Activated CD4-positive, CD25-positive, alpha-beta regulatory T cell (primary cell): Measurements from ENCODE around the gene SIL1.
"Not testable (repeated sequence)": the region's sequence is repeated elsewhere in the genome, so short reads cannot be mapped to it uniquely, and the experiment has no call there.

ENCODE experiments used
- DNase-seq, 4 experiments: peaks; one replicate each; lab custom pipeline; 2025; lab: John Stamatoyannopoulos, UW

SIL1 gene

DNA sequence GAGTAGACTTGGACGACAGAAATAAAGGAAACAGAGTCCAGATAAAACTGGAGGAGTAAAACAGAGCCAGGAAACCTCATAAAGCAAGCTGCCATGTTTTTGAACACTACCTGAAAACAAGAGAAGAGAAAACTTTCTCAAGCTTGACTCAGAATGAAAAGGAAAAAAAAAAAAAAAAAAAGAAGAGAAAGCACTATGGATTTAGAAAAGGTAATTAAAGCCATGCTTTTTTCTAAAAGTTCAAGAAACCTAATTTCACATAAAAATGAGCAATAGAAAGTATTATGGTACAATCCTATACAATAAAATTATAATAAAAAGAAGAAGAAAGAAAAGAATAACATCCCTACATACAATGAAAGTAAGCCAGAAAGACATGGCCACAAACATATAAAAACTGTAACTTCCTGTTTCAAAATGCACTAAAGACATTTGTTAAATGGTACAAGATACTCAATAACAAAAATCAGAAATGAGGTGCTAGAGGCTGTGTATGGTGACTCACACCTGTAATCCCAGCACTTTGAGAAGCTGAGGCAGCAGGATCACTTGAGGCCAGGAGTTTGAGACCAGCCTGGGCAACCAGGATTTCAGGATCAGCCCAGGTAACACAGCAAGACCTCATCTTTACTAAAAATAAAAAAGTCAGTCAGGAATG is 129.5 kb downstream of the SIL1 start:
- no peak for DNase-seq

DNA sequence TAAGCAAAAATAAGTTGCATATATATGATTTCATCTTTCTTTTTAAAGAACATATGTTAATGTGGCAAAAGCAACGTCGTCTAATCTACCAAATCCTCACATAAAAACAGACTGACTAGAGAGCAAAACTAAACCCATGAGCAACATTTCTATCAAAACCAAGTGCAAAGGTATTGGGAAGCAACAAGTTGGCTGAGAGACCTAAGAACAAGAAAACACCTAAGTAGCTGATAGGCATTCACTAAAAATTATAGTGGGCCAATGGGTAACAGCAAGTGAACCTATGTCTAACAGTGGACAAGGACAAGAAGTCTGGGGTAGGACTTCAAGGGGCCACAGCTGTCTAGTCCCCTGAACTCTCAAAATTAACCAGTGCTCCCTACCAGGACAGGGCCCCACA is 130.1 kb downstream of the SIL1 start:
- DNase-seq: no peak

DNA sequence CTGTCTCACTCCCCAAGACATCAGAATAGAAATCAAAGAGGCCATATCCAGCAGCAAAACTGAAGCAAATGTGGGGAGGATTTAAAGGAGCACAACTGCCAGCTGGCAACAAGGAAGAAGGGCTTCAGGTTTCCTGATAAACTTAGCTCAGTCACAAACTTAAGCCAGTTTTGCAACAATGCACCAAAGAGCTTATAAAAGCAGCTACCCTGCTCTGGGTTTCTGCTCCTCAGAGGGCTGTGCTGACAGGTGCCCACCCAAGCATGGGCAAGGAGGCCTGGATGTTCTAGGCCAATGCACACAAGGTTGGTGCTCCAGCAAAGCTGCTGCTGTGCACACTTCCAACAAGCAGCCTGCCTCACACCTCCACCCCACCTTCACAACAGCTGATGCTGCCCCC is 132.9 kb downstream of the SIL1 start:
- no peak for DNase-seq

DNA sequence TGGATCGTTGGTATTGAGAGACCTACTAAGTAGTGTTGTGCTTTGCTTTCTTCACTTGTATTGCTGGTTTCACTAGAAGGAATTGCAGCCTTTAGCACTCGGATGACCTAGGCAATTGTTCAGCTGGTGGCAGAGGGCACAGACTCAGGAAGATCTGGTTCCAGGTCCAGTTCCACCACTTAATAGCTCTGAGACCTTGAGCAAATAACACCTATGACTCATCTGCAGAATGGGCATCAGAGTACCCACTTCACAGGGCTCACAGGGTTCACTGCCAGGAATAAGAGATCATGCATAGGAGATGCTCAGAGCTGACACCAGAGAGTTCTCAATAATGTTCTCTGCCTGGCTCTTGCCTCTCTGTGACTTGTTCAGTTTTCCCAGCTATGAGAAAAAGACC is 133.6 kb downstream of the SIL1 start:
- DNase-seq: no peak

DNA sequence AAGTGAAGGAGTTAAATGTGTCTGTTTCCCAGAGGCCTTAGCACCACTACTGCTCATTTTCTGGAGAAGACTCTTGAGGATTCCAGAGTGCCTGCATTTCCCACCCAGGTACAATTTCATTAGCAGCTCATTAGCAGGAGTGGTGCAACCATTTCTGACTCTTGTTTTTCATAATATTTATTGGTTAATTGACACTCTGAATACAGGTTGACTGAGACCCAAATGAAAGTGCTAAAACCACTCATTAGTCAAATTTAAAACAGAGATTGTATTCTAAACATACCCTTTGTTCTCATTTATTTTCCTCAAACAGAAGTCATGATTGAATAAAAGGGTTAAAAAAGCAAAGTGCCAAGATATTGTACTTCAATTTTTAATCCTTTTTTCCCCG is 134.5 kb downstream of the SIL1 start:
- DNase-seq: no peak

DNA sequence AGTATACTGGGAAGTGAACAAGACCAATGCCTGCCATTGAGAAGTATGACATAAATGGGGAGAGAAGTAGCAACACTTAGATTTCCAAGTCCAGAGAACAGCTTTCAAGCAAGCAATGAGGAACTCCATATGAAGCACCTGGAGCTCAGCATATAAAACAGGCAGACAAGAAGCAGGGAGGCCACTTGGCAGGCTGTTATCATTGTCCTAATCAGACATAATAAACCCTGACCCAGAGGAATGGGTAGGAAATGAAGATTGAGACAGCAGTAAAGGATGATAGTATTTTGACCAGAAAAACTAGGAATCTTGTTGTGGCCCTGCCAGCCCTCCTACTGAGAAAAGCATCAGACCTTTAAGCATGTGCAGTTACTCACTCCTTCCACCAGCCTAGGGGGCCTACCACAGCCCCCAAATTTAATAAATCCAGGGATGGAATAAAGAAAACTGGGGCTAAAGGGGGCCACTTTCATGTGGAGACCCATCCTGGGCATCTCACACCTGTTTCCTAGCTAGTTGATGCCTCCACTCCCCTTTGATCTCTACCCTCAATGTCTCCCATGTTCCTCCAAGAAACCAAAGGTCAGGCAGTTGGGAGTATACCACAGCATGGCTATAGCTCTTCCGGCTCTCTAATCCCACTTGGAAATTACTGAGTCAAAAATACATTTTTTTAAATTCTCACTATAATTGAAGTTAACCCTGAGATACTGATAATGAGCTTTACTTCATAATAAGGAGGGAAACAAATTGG is 135.1 kb downstream of the SIL1 start:
- no peak for DNase-seq

DNA sequence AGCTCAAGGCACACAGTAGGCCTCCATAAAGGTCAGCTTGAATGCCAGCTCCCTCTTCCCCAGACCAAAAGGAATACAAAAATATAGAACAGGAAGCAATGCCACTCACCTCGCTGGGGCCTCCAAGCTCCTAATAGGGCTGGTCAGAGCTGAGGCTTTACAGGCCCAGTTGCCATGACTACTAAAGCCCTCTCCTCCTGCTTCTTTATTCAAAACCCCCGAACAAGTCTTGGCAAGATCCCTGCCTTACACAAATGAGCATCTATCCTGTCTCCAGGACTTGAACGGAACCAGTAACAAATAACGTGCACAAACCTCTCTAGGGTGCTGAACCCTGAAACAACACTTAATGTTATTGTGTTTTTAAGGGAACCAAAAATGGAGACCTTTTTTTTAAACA is 136.3 kb downstream of the SIL1 start:
- DNase-seq: no peak

DNA sequence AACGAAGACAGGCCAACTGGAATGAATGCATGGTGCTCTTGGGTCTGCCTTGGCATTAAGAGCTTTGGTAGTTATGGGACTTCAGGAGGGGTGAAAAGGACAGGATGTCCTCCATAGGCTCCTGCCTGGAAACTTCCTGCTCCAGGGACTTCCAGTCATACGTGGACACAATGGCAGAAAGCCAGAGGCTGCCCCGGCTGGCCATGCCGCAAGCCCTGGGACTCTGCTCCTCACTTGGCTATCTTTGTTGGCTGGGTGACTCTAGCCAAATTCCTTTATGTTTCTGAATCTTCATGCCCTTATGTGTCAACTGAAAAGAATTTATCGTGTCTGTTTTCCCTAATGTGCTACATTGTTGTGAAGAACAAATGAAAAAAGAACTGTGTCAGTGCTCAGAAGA is 136.9 kb downstream of the SIL1 start:
- no peak for DNase-seq

DNA sequence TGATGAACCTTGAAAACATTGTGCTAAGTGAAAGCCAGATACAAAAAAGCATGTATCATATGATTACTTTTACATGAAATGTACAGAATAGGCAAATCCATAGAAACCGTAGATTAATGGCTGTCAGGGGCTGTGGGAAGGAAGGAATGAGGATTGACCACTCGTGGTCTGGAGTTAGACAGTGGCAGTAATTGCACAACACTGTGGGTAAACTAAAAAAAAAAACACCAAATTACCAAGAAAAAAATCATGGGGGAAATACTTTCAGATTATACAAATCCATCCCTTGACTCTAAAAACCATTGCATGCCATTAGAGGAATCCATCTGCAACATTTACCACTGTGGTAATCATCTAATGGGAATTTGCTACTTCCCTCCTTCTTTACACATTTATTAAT is 140.0 kb downstream of the SIL1 start:
- DNase-seq: no peak

DNA sequence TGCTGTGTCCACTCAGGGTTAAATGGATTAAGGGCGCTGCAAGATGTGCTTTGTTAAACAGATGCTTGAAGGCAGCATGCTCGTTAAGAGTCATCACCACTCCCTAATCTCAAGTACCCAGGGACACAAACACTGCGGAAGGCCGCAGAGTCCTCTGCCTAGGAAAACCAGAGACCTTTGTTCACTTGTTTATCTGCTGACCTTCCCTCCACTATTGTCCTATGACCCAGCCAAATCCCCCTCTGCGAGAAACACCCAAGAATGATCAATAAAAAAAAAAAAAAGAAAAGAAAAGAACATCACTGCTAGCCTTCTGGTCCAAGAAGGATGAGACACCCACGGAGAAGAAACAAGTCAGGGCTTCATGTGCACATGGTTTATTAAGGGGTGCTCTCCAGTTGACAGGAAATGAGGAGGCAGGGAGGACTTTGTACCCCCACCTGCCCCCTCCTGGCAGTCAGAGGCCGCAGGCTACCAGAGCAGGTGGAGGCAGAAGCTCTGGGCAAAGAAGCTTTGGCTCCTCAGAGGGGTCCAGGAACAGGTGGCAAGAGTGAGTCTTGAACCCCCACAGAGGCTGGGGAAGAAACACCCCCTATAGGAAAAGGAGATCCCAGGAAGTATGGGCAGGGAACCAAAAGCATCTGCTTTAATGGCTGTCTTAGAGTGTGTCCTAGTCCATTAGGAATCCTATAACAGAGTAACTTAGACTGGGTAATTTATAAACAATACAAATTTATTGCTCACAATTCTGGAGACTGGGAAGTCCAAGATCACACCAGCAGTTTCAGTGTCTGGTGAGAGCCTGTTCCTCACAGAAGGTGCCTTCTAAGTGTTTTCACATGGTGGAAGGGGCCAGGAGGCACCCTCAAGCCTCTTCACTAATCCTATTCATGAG is 140.9 kb downstream of the SIL1 start:
- not testable (repeated sequence) for DNase-seq

DNA sequence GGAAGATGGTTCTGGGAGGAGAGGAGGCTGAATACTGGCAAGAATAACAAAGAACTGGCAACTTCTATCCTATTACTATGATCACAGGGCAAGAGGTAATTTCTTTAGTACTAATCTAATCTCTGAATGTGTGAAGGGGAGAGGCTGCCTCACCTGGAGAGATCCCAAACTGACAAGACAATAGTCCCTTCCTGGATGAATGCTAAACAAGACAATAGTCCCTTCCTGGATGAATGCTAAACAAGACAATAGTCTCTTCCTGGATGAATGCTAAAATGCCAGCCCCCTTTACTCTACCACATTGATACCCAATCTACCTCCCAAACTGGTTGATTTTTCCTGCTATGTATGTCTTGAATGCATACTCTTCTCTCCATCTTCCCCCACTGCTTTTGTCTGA is 145.2 kb downstream of the SIL1 start:
- DNase-seq: no peak

DNA sequence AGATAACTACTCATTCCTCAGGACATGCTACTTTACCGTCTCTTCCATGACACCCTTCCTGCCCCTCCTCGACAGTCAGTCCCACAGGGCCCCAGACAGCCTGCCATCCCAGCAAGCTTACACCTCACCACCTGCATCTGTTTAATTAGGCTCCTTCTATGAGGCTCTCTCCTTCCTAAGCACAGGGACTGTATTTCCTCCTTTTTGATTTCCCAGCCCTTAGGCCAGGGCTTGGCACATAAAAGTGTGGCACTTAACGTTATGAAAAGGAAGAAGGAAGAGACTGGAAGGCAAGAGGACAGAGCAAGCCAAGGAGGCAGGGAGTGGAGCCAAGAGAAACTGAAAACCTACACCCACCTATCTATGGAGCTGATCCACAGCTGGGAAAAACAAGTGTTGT is 146.8 kb downstream of the SIL1 start:
- DNase-seq: no peak

DNA sequence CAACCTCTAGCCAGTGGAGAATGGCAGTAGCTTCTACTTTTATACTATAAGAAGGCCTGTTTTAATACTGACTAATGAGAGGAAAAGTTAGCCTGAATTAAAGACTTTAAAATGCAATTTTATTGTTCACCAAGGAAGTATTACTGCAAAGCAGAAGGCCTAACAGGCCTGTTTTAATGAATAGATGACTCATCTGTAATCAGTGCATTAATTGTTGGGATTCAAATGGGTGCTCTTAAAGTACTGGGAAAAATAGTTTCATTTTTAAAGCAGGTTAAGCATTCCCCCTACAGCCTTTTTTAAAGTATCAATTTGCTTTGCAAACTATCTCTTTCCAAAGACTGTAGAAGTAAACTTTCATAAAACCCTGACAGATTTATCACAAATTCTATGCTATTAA is 147.7 kb downstream of the SIL1 start:
- DNase-seq: no peak

DNA sequence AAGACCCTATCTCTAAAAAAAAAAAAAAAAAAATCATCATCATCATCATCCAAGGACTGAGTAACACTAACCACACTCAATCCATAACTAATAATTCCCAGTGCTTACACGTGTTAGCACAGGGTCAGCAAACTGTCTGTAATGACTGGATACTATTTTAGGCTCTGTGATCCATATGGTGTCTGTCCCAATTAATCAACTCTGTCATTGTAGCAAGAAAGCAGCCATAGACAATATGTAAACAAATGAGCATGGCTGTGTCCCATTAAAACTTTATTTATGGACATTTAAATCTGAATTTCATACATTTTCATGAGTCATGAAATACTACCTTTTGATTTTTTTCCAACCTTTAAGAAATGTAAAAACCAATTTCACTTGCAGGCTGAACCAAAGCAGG is 148.4 kb downstream of the SIL1 start:
- DNase-seq: no peak

DNA sequence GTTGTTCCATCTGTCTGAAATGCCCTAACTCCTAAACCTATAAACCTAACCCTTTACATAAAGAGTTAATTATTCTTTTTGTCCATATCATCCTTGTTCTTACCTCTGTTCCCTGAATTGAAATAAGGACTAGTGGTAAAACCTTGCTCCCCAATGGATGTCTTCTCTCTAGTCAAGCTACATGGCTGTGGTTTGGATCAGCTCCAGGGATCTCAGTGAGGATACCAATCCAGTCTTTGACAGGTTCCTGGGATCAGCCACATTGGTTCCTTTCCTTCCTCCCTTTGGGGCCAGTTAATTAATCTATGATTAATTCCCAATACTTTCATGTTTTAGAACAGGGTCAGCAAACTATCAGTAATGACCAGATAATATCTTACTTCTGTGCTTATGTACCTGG is 151.6 kb downstream of the SIL1 start:
- DNase-seq: no peak

DNA sequence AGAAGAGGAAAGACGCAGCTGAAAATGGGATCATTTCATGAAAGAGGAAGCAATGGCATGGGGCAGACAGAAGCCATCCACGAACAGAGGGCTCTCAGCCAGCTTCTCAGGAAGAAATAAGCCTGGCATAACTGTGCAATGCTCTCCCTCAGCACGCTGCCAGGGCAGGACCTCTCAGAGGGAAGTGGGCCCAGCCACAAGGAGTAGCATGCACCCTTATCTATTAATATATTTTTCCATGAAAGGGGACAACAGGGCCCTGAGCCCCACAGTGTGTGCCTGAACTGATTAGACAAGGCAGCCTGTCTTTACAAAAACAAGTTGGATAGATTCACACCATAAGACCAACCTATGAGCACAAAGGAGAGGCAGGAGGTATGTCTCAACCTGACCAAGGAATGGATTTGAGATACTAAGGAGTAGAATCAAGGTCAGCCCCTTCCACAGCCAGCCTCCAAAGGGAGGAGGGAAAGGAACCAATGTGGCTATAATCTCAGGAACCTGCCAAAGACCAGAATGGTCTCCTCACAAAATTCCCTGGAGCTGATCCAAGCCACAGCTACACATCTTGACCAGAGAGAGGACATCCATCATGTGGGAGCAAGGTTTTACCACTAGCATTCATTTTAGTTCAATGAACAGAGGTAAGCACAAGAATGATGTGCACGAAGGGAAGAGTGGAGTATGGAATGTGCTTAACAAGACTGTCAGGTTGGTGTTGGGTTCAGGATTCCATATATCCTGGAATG is 154.8 kb downstream of the SIL1 start:
- DNase-seq: no peak

DNA sequence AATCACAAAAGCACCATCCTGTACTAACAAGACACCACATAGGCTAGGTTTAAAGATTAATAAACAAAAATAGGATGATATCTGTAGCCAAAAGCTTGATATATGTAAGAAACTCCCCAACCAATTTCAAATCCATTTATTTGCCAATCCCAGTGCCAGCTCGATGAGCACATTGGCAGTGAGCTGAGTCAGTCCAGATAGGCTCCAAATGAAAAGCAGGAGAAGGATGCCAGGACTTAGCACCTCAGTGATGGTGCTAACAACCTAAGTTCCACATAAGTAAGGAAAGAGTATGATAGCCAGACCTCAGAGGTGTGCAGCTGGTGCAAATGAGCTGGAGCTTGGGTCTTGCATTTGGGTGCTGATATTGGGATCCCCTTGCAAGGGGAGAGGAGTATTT is 158.1 kb downstream of the SIL1 start:
- no peak for DNase-seq

DNA sequence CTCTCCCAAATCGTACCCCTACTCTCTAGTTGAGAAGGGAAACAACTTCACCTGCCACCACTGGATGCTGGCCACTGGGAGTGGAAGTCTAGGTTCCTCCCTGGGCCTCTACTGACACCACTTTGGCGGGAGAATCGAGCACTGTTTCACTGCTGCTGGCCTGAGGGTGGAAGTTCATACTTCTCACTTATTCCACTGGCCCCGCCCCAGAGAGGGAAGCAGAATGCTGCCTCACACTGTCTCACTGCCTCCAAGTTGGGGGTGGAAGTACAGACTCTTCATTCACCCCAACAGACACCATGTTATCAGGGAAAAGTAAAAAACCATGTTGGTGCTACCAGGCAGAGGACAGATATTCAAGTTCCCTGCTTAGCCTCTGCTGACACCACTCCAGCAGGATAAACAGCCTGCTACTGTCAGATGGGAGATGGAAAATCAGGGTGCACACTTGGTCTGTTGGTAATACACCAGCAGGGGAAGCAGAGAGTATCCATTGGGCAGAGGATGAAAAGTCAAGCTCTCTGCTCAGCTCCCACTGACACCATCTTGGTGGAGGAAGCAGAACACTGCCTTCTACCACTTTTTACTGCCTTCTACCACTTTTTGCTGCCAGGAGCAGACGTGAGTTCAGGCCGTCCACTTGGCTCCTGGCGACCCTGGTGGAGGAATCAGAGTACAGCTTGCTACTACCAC is 159.4 kb downstream of the SIL1 start:
- DNase-seq: no peak

DNA sequence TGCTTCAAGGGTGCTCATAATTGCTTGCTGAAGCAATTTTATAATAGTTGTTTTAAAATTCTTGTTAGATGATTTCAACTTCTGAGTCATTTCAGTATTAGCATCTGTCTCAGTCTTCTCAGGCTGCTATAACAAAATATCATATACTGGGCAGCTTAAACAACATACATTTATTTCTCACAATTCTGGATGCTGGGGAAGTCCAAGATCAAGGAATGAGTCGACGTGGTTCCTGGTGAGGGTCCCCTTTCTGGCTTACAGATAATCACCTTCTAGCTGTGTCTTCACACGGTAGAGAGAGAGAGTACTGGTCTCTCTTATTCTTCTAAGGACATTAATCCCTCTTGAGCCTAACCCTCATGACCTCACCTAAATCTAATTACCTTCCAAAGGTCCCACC is 160.4 kb downstream of the SIL1 start:
- DNase-seq: no peak

DNA sequence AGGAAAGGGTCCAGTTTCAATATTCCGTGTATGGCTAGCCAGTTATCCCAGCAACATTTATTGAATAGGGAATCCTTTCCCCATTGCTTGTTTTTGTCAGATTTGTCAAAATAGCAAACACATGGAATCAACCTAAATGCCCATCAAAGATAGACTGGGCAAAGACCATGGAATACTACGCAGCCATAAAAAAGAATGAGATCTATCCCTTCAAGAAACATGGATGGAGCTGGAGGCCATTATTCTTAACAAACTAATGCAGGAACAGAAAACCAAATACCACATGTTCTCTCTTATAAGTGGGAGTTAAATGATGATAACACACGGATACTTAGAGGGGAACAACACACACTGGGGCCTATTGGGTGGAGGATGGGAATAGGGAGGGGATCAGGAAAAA is 161.8 kb downstream of the SIL1 start:
- DNase-seq: not testable (repeated sequence)

DNA sequence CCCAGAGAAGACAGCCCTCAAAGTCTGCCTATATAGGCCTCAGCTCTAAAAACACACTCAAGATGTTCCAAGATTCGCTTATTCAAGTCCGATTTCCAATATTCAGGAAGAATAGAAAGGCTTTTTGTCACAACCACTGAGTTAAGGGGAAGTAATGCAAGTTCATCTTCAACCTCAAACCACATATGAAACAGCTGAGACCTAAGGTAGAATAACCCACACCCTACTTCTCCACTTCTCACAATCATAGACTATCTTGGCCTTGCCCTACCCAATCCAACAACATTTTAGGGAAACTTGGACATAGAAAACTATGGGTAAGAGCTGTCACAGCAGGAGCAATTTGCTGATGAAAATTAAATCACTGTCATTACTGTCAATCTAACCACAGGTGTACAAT is 171.0 kb downstream of the SIL1 start:
- no peak for DNase-seq

DNA sequence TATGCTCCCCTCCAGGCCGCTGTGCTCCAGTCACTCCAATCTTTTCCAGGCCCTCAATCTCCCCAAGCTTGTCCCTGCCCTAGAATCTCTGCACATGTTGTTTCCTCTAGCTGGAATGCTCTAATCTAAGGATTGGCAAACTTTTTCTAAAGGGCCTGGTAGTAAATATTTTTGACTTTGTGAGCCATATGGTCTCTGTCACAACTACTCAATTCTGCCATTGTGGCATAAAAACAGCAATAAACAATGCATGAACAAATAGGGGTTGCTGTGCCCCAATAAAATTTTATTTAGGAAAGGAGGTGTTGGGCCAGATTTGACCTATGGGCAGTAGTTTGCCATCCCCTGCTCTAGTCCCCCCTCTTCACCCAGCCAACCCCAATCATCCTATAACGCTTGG is 172.5 kb downstream of the SIL1 start:
- no peak for DNase-seq
